Endodermal cell (in vitro differentiated cells): ENCODE results near the gene SPDYE4. TPM values are rescaled to one million over a fixed set of nuclear protein-coding genes. Genes with fewer than 3 reads are reported as not detected.
A peak's percentile ranks its signal among the peaks of the same experiment; 100 is the strongest.

Experiments
- DNase-seq: peaks from one replicate; pipeline ENCODE4 v3.0.0-alpha.2; 2017
- H3K27ac ChIP-seq: 2 replicates; pipeline ENCODE4 v1.5.1; 2013; ENCODE audit warnings: mild to moderate bottlenecking, low read depth, low read length, moderate library complexity
- H3K27me3 ChIP-seq: 2 replicates; pipeline ENCODE4 v1.6.1; 2013; ENCODE audit warnings: mild to moderate bottlenecking, low read length, moderate library complexity; ENCODE audit not compliant: insufficient read depth, control insufficient read depth, poor library complexity, severe bottlenecking
- H3K36me3 ChIP-seq: 2 replicates; pipeline ENCODE4 v1.7.0; 2013; ENCODE audit warnings: mild to moderate bottlenecking, low read length, moderate library complexity; ENCODE audit not compliant: control insufficient read depth, insufficient read depth
- H3K4me1 ChIP-seq: one replicate; pipeline ENCODE4 v1.7.0; 2013; ENCODE audit warnings: low read length; ENCODE audit not compliant: control insufficient read depth, insufficient read depth
- H3K4me3 ChIP-seq: 2 replicates; pipeline ENCODE4 v1.5.1; 2013; ENCODE audit warnings: mild to moderate bottlenecking, low read length, moderate library complexity
- H3K9ac ChIP-seq: 2 replicates; pipeline ENCODE4 v1.6.1; 2013; ENCODE audit warnings: mild to moderate bottlenecking, low read length, moderate library complexity; ENCODE audit not compliant: poor library complexity, severe bottlenecking; ENCODE audit errors: extremely low read depth
- H3K9me3 ChIP-seq: 2 replicates; pipeline ENCODE4 v1.6.1; 2013; ENCODE audit warnings: mild to moderate bottlenecking, low read length, moderate library complexity; ENCODE audit not compliant: control insufficient read depth
- H3K27ac Mint-ChIP-seq: 2 replicates; pipeline ENCODE4 v1.8.0; 2020; ENCODE audit warnings: mixed read lengths
- H3K27me3 Mint-ChIP-seq: 2 replicates; pipeline ENCODE4 v1.8.0; 2021; ENCODE audit warnings: mild to moderate bottlenecking, mixed read lengths; ENCODE audit not compliant: insufficient read depth
- H3K36me3 Mint-ChIP-seq: 2 replicates; pipeline ENCODE4 v1.8.0; 2020; ENCODE audit warnings: low read depth, mixed read lengths
- H3K4me1 Mint-ChIP-seq: 2 replicates; pipeline ENCODE4 v1.8.0; 2020; ENCODE audit warnings: mixed read lengths
- H3K4me3 Mint-ChIP-seq: 2 replicates; pipeline ENCODE4 v1.8.0; 2020; ENCODE audit warnings: mild to moderate bottlenecking, moderate library complexity, mixed read lengths
- H3K9me3 Mint-ChIP-seq: 2 replicates; pipeline ENCODE4 v1.8.0; 2020; ENCODE audit warnings: mild to moderate bottlenecking, mixed read lengths
- WGBS, 2 experiments: methylation state at CpG; one replicate each; pipeline versions ENCODE4 v1.1.5 to v1.1.7; 2013; ENCODE audit warnings: missing lambda C conversion rate in 2 of 2, mixed read lengths in 1 of 2; ENCODE audit not compliant: insufficient coverage in 1 of 2, insufficient read length in 1 of 2; 5-methylcytosine and 5-hydroxymethylcytosine counted together
- total RNA-seq, 2 donors: library from RNA; stranded (reverse); fragmentation: NEBNext Ultra II Directional in 1 of 2; extraction: Animal tissue kit (Norgen Biotek cat#: 25700) in 1 of 2; gene quantifications; 2 replicates in 1 of 2; 3 replicates in 1 of 2; pipeline ENCODE4 v1.2.1, GENCODE V29; 2021
- TF ChIP-seq, protein P1 (sequence below): fragments of 200-600 bp; sonication (generic); conservative IDR thresholded peaks from 2 replicates; pipeline ENCODE4 v1.5.0; 2021; ENCODE audit warnings: antibody characterized with exemption, mild to moderate bottlenecking

SPDYE4 gene
- total RNA-seq, 2 donors from 2014 or later, result not detected

GRCh38 chr17:8744086-8744785 is 14.1 kb downstream of the SPDYE4 start:
- H3K4me1 ChIP-seq, result no peaks in the 10 kb centered on the region
- H3K4me3 ChIP-seq, result no peak overlapping the region
- H3K9me3 ChIP-seq, result peaks cover 8% of the 10 kb centered on the region
- TF ChIP-seq, protein P1, sequence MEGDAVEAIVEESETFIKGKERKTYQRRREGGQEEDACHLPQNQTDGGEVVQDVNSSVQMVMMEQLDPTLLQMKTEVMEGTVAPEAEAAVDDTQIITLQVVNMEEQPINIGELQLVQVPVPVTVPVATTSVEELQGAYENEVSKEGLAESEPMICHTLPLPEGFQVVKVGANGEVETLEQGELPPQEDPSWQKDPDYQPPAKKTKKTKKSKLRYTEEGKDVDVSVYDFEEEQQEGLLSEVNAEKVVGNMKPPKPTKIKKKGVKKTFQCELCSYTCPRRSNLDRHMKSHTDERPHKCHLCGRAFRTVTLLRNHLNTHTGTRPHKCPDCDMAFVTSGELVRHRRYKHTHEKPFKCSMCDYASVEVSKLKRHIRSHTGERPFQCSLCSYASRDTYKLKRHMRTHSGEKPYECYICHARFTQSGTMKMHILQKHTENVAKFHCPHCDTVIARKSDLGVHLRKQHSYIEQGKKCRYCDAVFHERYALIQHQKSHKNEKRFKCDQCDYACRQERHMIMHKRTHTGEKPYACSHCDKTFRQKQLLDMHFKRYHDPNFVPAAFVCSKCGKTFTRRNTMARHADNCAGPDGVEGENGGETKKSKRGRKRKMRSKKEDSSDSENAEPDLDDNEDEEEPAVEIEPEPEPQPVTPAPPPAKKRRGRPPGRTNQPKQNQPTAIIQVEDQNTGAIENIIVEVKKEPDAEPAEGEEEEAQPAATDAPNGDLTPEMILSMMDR, result no peak
- no peak overlapping the region for H3K27ac ChIP-seq
- 86 to 91% methylated on average over 9 to 15 of the region's 15 CpGs for WGBS, 2 experiments
- Mint-ChIP-seq H3K4me3 (no peak overlapping the region), H3K36me3 (no peaks in the 10 kb centered on the region), H3K27me3 (peaks cover 30% of the 10 kb centered on the region), H3K4me1 (peaks cover under 1% of the 10 kb centered on the region), H3K9me3 (peaks cover 10% of the 10 kb centered on the region), H3K27ac (no peak overlapping the region)
- peak; percentile 30 for DNase-seq
- no peak overlapping the region for H3K9ac ChIP-seq
- peaks cover 6% of the 10 kb centered on the region for H3K27me3 ChIP-seq
- no peaks in the 10 kb centered on the region for H3K36me3 ChIP-seq

GRCh38 chr17:8742819-8743218 is 15.5 kb downstream of the SPDYE4 start:
- Mint-ChIP-seq H3K4me3 (no peak overlapping the region), H3K4me1 (peaks cover 6% of the 10 kb centered on the region), H3K27ac (no peak overlapping the region), H3K9me3 (peaks cover 2% of the 10 kb centered on the region), H3K27me3 (peaks cover 24% of the 10 kb centered on the region), H3K36me3 (no peaks in the 10 kb centered on the region)
- TF ChIP-seq, protein P1, result no peak
- H3K27me3 ChIP-seq, result peaks cover 6% of the 10 kb centered on the region
- peaks cover 4% of the 10 kb centered on the region for H3K9me3 ChIP-seq
- DNase-seq, result no peak
- no peaks in the 10 kb centered on the region for H3K36me3 ChIP-seq
- no peak overlapping the region for H3K27ac ChIP-seq
- WGBS, 2 experiments, result 90 to 91% methylated on average over 4 to 8 of the region's 8 CpGs
- H3K4me3 ChIP-seq, result no peak overlapping the region
- no peak overlapping the region for H3K9ac ChIP-seq
- H3K4me1 ChIP-seq, result no peaks in the 10 kb centered on the region

GRCh38 chr17:8742274-8742673 is 16.1 kb downstream of the SPDYE4 start:
- Histone ChIP-seq H3K4me3 (no peak overlapping the region), H3K9ac (no peak overlapping the region), H3K36me3 (no peaks in the 10 kb centered on the region), H3K27me3 (peaks cover 6% of the 10 kb centered on the region), H3K4me1 (no peaks in the 10 kb centered on the region), H3K9me3 (no peaks in the 10 kb centered on the region), H3K27ac (no peak overlapping the region)
- no peaks in the 10 kb centered on the region for H3K9me3 Mint-ChIP-seq
- H3K4me3 Mint-ChIP-seq, result no peak overlapping the region
- peaks cover 22% of the 10 kb centered on the region for H3K27me3 Mint-ChIP-seq
- peaks cover 6% of the 10 kb centered on the region for H3K4me1 Mint-ChIP-seq
- WGBS, 2 experiments, result 92 to 100% methylated on average over 2 to 5 of the region's 5 CpGs
- H3K36me3 Mint-ChIP-seq, result no peaks in the 10 kb centered on the region
- TF ChIP-seq, protein P1, result no peak
- DNase-seq, result no peak
- no peak overlapping the region for H3K27ac Mint-ChIP-seq
